Measurements from ENCODE around the gene ZXDB.

- TF ChIP-seq POLR2A (IDR thresholded peaks at IDR 0.05; ENCODE audit: low read depth, low read length) (no peak), TAF1 (IDR thresholded peaks at IDR 0.05; ENCODE audit: borderline replicate concordance, low read depth, low read length) (no peak)
These were observed 26.6 kb upstream of the ZXDB start for GRCh38 chrX:57565198-57565597.
